Heart left ventricle (tissue), 16 donors: Measurements from ENCODE around the gene PPP1R14C. TPM values are rescaled to one million over a fixed set of nuclear protein-coding genes. Genes with fewer than 3 reads are reported as not detected.

Experiments
- ATAC-seq, 4 donors: fragments of 200-7000 bp; cut with Tn5 transposase; one replicate each; pipeline ENCODE4 v1.9.1; 2020 to 2022; ENCODE audit warnings: moderate library complexity in 4 of 4, mild to moderate bottlenecking in 3 of 4, moderate number of reproducible peaks in 1 of 4
- DNase-seq, 5 donors: peaks; one replicate each; pipeline ENCODE4 v3.0.0-alpha.2; 2020
- H3K27ac ChIP-seq, 12 donors: fragments of 200-600 bp; sonication (generic) in 4 of 12; one replicate each; pipeline versions ENCODE4 v1.5.0 to v1.8.0; 2016 to 2022; ENCODE audit warnings: mild to moderate bottlenecking in 2 of 12
- H3K27me3 ChIP-seq, 9 donors: fragments of 200-600 bp; sonication (generic) in 2 of 9; one replicate each; pipeline versions ENCODE4 v1.5.1 to v1.8.0; 2016 to 2022; ENCODE audit warnings: mild to moderate bottlenecking in 3 of 9
- H3K36me3 ChIP-seq, 9 donors: fragments of 200-600 bp; sonication (generic) in 2 of 9; one replicate each; pipeline versions ENCODE4 v1.5.0 to v1.8.0; 2018 to 2022; ENCODE audit warnings: mild to moderate bottlenecking in 2 of 9
- H3K4me1 ChIP-seq, 12 donors: fragments of 200-600 bp; sonication (generic) in 4 of 12; one replicate each; pipeline versions ENCODE4 v1.5.0 to v1.8.0; 2016 to 2022; ENCODE audit warnings: mild to moderate bottlenecking in 3 of 12
- H3K4me3 ChIP-seq, 12 donors: fragments of 200-600 bp; sonication (generic) in 4 of 12; one replicate each; pipeline versions ENCODE4 v1.5.0 to v1.8.0; 2017 to 2022; ENCODE audit warnings: mild to moderate bottlenecking in 9 of 12, moderate library complexity in 4 of 12
- H3K9me3 ChIP-seq, 12 donors: fragments of 200-600 bp; sonication (generic) in 4 of 12; one replicate each; pipeline versions ENCODE4 v1.5.0 to v1.8.0; 2016 to 2022; ENCODE audit warnings: mild to moderate bottlenecking in 1 of 12
- POLR2A ChIP-seq, 2 donors: fragments of 450-650 bp; IDR thresholded peaks; one replicate each; pipeline ENCODE4 v1.6.1; 2017; ENCODE audit warnings: antibody characterized with exemption in 2 of 2, mild to moderate bottlenecking in 2 of 2, moderate library complexity in 2 of 2
- WGBS, 4 donors: extraction: QIAGEN DNeasy Blood & Tissue Kit in 2 of 4; methylation state at CpG; one replicate each; pipeline versions ENCODE4 v1.1.5 to v1.1.7; 2013 to 2018; 5-methylcytosine and 5-hydroxymethylcytosine counted together
- intact Hi-C, 10 donors: fragments of 100-400 bp; cut with DNase I; formaldehyde crosslinking; loops; one replicate each; pipeline versions ENCODE4 v1.11.1 to v1.14.2; 2022
- polyA plus RNA-seq, 2 donors: library from polyadenylated mRNA; stranded (reverse); fragments of 200-250 nt; gene quantifications; one replicate each; pipeline ENCODE4 v1.2.3, GENCODE V29; 2013
- total RNA-seq, 9 donors: library from RNA; depleted of rRNA in 2 of 9; stranded (reverse); fragments of >200 nt in 2 of 9; fragmentation: NEBNext Ultra II Directional in 3 of 9; extraction: Animal tissue kit (Norgen Biotek cat#: 25700) in 3 of 9; gene quantifications; one replicate each; pipeline versions ENCODE4 v1.1.0 to v1.2.4, GENCODE V29; 2016 to 2023
- TF ChIP-seq, protein P1 (sequence below), 12 donors: fragments of 200-600 bp; sonication (generic) in 4 of 12; IDR thresholded peaks; one replicate each; pipeline versions ENCODE4 v1.5.0 to v1.8.0; 2018 to 2022; ENCODE audit warnings: antibody characterized with exemption in 12 of 12, mild to moderate bottlenecking in 5 of 12
- donor health status: ischemic (EF 13 %, LVEDD 7.1; RV severe dilation, severe dysfunction).
- donor health status: healthy with polysubstance abuse.
- donor health status: DM: no; HTN: yes; CAD: no.
- donor health status: DM: no; HTN: no; CAD: no.
- donor health status: ischemic (EF 25% LVEDD 6.9; RV normal size, moderate dysfunction).
- donor health status: ischemic (EF 25% LVEDD 5.7; RV mildly dilated, moderate dysfunction).
- donor health status: healthy.
- donor health status: DM: yes; HTN: yes; CAD: no.
- donor health status: ischemic (EF 35%, LVEDD 5.7; RV mildly dilated, moderate dysfunction).
- donor health status: nonischemic (EF 11% LVEDD 7.7; RV severe dilation, severe dysfunction).
- donor health status: DM: yes; HTN: yes; CAD: no.
- donor health status: PGD.
- donor health status: ischemic (EF 29% LVEDD 5.4; RV normal size, mild dysfunction).
- donor health status: nonischemic (EF 23%, LVEDD 6.1; RV moderate dilation, normal function).

The PPP1R14C gene
- total and polyA plus RNA-seq, 11 donors, result 41.1 to 143 (median 75.7) TPM

DNA sequence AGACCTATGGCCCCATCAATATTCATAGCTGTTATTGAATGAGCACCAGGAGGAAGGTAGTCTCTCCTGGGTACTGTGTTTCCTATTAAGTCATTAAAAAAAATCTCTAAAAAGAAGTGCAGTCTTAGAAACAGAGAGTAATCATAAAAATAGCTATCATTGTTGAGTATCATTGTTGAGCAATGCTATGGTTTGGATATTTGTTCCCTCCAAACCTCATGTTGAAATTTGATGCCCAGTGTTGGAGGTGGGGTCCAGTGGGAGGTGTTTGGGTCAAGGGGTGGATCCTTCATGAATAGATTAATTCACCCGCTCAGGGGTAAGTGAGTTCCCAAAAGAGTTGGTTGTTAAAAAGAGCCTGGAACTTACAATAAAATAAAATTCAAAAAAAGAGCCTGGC, 137.9 kb downstream of the PPP1R14C start:
- H3K4me3 ChIP-seq, result no peak overlapping the region
- no peak for ATAC-seq
- no peaks in the 10 kb centered on the region for H3K9me3 ChIP-seq
- no peaks in the 10 kb centered on the region for H3K36me3 ChIP-seq
- H3K27ac ChIP-seq, result no peak overlapping the region
- TF ChIP-seq, protein P1, sequence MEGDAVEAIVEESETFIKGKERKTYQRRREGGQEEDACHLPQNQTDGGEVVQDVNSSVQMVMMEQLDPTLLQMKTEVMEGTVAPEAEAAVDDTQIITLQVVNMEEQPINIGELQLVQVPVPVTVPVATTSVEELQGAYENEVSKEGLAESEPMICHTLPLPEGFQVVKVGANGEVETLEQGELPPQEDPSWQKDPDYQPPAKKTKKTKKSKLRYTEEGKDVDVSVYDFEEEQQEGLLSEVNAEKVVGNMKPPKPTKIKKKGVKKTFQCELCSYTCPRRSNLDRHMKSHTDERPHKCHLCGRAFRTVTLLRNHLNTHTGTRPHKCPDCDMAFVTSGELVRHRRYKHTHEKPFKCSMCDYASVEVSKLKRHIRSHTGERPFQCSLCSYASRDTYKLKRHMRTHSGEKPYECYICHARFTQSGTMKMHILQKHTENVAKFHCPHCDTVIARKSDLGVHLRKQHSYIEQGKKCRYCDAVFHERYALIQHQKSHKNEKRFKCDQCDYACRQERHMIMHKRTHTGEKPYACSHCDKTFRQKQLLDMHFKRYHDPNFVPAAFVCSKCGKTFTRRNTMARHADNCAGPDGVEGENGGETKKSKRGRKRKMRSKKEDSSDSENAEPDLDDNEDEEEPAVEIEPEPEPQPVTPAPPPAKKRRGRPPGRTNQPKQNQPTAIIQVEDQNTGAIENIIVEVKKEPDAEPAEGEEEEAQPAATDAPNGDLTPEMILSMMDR (IDR thresholded peaks at IDR 0.05), result no peak
- TF ChIP-seq POLR2A (IDR thresholded peaks at IDR 0.05), result no peak
- no peaks in the 10 kb centered on the region for H3K4me1 ChIP-seq
- no peak for DNase-seq
- peaks cover 0 to 9% (median 0%) of the 10 kb centered on the region in 9 donors for H3K27me3 ChIP-seq
- 89 to 97% (median 94%) methylated on average over 1 of the region's 1 CpG for WGBS, 4 donors
- intact Hi-C loops, result no loop called here

DNA sequence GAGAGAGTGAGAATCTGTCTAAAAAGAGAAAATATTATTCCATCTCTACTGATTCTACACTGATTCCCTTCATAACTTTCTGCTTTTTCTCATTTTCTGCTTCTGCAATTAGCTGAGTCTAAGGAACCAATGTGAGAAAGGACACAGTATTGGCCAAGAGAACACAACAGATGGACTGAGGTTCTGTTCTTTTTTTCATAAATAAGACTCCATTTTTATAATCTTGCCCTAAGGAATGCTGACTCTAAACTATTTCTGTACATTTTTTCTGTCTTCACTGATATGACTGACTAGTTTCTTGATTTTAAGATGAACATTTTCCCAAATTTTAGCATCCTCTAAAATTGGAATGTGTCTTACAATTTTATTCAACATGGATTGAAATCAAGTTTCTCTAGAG, 138.9 kb downstream of the PPP1R14C start:
- no peaks in the 10 kb centered on the region for H3K4me1 ChIP-seq
- ATAC-seq, result no peak
- H3K4me3 ChIP-seq, result no peak overlapping the region
- H3K27me3 ChIP-seq, result peaks cover 0 to 11% (median 0%) of the 10 kb centered on the region in 9 donors
- H3K9me3 ChIP-seq, result no peaks in the 10 kb centered on the region
- intact Hi-C loops, result no loop called here
- no peak for TF ChIP-seq POLR2A (IDR thresholded peaks at IDR 0.05)
- TF ChIP-seq, protein P1 (IDR thresholded peaks at IDR 0.05), result no peak
- DNase-seq, result no peak
- H3K36me3 ChIP-seq, result no peaks in the 10 kb centered on the region
- no peak overlapping the region for H3K27ac ChIP-seq

DNA sequence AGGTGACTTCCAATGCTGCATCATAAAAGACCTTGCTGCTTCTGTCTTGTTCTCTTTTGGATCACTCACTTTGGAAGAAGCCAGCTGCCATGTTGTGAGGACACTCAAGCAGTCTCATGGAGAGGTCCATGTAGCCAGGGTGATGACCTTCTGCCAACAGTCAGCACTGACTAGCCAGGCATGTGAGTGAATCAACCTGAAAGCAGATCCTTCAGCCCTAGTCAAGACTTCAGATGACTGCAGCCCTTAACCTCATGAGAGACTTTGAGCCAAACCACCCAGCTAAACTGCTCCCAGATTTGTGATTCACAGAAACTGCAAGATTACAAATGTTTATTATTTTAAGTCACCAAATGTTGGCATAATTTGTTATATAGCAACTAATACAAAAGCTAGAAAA, 140.0 kb downstream of the PPP1R14C start:
- peaks cover 0 to 11% (median 0%) of the 10 kb centered on the region in 9 donors for H3K27me3 ChIP-seq
- intact Hi-C loops, result no loop called here
- H3K4me3 ChIP-seq, result no peak overlapping the region
- H3K36me3 ChIP-seq, result no peaks in the 10 kb centered on the region
- H3K27ac ChIP-seq, result no peak overlapping the region
- DNase-seq, result no peak
- TF ChIP-seq, protein P1 (IDR thresholded peaks at IDR 0.05), result no peak
- TF ChIP-seq POLR2A (IDR thresholded peaks at IDR 0.05), result no peak
- ATAC-seq, result no peak
- no peaks in the 10 kb centered on the region for H3K9me3 ChIP-seq
- H3K4me1 ChIP-seq, result no peaks in the 10 kb centered on the region

DNA sequence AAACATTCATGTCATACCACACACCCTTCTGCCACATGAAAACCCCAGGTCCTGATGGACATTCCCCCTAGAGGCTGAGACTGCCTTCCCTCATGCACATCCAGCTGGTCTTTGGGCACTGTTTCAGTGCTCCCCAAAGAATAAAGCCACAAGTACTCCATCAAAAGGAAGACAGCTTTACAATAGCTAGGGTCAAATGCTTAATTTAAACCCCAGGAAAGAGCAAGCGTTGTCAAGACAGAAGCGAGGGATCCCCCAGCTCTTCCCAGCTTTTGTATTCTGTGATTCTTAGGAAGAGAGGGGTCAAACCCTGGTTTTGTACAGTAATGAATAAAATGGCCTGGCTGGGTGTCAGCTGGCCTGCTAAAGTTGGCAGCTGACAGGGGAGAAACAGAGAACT, 143.6 kb downstream of the PPP1R14C start:
- no peak for DNase-seq
- Histone ChIP-seq H3K9me3 (no peaks in the 10 kb centered on the region), H3K36me3 (no peaks in the 10 kb centered on the region), H3K27me3 (peaks cover 0 to 11% (median 0%) of the 10 kb centered on the region in 9 donors), H3K4me3 (no peak overlapping the region), H3K27ac (no peak overlapping the region), H3K4me1 (no peaks in the 10 kb centered on the region)
- TF ChIP-seq POLR2A (IDR thresholded peaks at IDR 0.05), result no peak
- TF ChIP-seq, protein P1 (IDR thresholded peaks at IDR 0.05), result no peak
- 92 to 96% (median 94%) methylated on average over 2 of the region's 2 CpGs for WGBS, 4 donors
- intact Hi-C loops, result no loop called here
- no peak for ATAC-seq
